Omental fat pad (tissue), 4 donors: ENCODE measurements around the gene C1S. TPM values are rescaled to one million over a fixed set of nuclear protein-coding genes. Genes with fewer than 3 reads are reported as not detected.
"Not testable (repeated sequence)": the region's sequence is repeated elsewhere in the genome, so short reads cannot be mapped to it uniquely, and the experiment has no call there.

Experiments used
- ATAC-seq: fragments of 150-250 bp; one replicate; pipeline ENCODE4 v1.9.1; 2016; ENCODE audit warnings: mild to moderate bottlenecking, moderate library complexity; ENCODE audit not compliant: low FRiP score
- DNase-seq: peaks from one replicate; pipeline ENCODE4 v3.0.0-alpha.2; 2019; ENCODE audit warnings: low spot score
- total RNA-seq, 4 donors: library from RNA; depleted of rRNA; stranded (reverse); fragments of >200 nt; gene quantifications; one replicate each; pipeline ENCODE4 v1.1.0, GENCODE V29; 2016
- TF ChIP-seq, protein P1 (sequence below), 3 donors: fragments of 450-650 bp; IDR thresholded peaks; one replicate each; pipeline ENCODE4 v1.5.1; 2016 to 2017; ENCODE audit warnings: antibody characterized with exemption in 3 of 3, mild to moderate bottlenecking in 3 of 3, moderate library complexity in 2 of 3

The C1S gene
- total RNA-seq, 4 donors from 2014 or later: 490 to 872 (median 705) TPM

DNA sequence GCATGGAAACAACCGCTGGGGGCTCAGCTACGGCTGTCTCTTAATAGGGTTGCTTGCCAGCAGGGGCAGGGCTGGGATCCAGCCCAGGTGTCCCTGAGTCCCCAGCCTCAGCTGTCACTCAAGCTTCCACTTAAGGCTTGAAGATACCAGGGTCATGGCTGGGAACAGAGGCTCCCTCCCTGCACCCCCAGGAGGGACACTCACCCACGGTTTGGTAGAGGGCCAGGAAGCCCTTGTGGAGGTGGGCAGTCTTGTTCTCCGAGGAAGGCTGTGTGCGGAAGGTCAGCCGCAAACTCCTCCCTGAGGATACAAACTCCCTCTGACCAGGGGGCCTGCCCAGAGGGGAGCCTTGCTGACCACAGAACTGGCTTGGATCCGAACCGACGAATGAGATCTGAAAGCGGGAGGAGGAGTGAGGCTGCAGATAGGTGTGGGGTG is 41.2 kb downstream of the C1S start:
- TF ChIP-seq, protein P1, sequence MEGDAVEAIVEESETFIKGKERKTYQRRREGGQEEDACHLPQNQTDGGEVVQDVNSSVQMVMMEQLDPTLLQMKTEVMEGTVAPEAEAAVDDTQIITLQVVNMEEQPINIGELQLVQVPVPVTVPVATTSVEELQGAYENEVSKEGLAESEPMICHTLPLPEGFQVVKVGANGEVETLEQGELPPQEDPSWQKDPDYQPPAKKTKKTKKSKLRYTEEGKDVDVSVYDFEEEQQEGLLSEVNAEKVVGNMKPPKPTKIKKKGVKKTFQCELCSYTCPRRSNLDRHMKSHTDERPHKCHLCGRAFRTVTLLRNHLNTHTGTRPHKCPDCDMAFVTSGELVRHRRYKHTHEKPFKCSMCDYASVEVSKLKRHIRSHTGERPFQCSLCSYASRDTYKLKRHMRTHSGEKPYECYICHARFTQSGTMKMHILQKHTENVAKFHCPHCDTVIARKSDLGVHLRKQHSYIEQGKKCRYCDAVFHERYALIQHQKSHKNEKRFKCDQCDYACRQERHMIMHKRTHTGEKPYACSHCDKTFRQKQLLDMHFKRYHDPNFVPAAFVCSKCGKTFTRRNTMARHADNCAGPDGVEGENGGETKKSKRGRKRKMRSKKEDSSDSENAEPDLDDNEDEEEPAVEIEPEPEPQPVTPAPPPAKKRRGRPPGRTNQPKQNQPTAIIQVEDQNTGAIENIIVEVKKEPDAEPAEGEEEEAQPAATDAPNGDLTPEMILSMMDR (IDR thresholded peaks at IDR 0.05): no peak
- ATAC-seq (peak; percentile 24), DNase-seq (no peak)

DNA sequence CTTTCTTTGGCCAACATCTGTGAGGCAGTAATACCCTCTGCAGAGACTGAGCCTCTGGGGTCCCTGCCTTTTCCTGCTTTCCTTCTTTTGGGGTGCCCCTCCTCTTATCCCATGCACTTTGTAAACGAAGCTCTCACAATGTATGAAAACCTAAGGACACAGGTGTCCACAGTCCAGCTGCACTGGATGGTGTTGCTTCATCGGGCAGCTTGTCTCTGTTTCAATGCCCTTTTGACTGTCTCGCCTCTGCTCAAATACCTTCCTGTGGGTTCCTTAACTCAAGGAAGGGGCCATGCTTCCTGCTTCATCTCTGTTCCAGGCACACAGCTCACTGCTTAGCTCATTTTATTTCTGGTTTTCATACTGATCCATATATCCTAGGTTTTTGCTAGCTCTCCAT is 42.1 kb downstream of the C1S start:
- TF ChIP-seq, protein P1 (IDR thresholded peaks at IDR 0.05): no peak
- ATAC-seq (no peak), DNase-seq (no peak)

DNA sequence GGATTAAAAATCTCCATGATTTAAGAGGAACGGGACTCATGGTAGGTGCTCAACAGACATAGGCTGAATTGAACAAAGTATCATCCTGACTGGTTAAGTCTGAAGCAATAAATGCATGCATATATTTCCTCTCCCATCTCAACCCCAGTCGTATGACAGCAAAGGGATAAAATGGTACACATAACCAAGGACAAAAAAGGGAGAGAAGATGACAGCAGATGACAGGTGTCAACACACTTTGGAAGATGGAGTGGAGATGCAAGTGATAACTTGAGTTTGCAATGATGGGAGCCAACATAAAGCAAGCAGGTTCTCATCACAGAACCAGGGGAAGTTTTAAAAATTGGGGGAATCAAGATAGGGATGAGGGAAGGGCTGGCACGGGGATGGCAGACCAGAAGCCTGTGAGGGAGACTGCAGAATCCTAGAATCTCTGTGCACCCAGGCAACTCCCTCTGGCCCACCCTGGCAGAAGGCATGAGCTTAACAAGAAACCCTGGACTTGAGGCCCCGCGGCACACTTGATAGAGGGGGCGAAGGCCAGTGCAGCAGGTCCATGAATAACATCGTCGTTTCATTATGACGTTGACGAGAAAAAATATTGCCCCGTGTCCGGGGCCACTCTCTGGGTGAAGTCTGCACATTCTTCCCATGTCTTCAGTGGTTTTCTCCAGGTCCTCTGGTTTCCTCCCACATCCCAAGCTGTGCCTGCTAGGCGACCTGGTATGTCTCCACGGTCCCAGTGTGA is 43.5 kb downstream of the C1S start:
- TF ChIP-seq, protein P1 (IDR thresholded peaks at IDR 0.05): no peak
- DNase-seq: no peak
- no peak for ATAC-seq

DNA sequence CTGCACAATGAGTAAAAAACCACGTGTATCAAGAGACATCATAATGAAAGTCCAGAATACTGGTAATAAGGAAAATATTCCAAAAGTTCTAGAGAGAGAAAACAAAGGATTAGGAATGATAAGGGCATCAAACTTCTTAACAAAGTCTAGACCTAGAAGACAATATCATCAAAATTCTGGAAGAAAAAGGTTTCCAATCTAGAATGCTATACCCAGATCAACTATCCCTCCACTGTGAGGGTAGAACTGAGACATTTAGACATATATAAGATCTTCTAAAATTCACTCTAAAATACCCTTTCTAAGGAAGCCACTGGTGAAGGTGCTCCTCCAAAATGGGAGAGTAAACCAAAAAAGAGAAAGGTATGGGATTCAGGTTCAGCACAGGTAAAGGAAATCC is 45.6 kb downstream of the C1S start:
- TF ChIP-seq, protein P1 (IDR thresholded peaks at IDR 0.05): no peak
- ATAC-seq (no peak), DNase-seq (no peak)

DNA sequence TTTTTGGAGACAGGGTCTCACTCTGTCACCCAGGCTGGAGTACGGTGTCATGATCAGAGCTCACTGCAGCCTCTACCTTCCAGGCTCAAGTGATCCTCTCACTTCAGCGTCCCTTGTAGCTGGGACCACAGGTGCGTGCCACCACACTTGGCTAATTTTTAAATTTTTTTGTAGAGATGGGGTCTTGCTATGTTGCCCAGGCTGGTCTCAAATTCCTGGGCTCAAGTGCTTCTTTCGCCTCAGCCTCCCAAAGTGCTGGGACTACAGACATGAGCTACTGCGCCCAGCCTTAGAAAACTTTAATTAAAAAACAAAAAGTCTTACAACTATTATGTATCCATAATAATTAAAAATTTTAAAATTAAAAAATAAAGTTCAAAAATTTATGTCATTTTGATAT is 46.7 kb downstream of the C1S start:
- not testable (repeated sequence) for DNase-seq, ATAC-seq

DNA sequence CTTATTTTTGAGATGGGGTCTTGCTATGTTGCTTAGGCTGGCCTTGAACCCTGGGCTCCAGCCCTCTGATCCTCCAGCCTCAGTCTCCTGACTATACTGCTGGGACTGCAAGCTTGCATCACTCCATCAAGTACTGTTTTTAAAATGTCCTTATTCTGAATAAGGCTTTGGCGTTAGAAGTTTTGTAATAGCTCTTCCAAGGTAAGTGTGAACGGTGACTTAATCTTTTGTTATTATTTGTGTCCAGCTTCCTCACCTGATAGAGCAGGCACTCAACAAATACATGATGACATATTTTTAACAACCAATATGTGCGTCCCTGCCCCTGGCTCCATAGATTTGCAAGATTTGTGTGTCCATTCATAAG is 47.1 kb downstream of the C1S start:
- ATAC-seq (peak; percentile 5), DNase-seq (no peak)
- TF ChIP-seq, protein P1 (IDR thresholded peaks at IDR 0.05): no peak

DNA sequence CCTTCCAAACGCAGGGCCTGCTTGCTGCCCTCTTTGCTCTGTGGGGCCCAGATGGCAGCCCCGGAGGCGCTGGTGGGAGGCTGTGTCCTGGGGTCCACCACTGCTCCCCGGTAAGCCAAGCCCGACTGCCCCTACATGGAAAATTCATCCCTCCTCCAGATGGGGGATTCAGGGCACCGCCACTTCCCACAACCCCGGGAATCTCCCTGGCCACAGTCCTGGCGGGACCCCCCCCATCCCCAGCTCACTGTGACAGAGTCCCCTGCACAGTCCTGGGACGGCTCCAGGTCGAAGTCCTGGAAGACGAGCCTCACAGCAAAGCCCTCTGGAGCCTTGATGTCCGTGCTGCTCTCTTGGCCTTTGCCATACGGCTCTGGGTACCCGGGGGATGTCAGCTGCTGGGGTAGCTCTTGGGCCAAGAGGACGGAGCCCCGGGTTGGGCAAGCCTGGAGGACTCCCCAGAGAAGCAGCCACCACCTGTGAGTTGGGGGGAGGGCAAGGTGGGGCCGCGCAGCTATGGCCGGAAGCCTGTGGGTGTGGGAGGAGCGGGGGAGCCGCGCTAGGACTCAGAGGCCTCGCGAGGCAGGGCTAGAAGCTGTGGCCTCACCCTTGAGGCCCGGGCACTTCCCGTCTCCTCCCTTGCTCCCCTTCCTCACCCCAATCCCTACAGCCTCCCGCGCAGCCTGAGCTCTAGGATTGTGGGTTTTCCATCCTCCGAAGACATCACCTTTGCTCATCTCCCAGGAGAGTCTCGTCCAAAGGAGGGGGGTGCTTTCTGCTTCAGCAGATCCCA is 47.7 kb downstream of the C1S start:
- ATAC-seq: peak; percentile 81
- no peak for DNase-seq
- TF ChIP-seq, protein P1 (IDR thresholded peaks at IDR 0.05): no peak
